GM19463 (cell line): ENCODE measurements around the gene ZNHIT2.
"Not testable (repeated sequence)": the region's sequence is repeated elsewhere in the genome, so short reads cannot be mapped to it uniquely, and the experiment has no call there.

Source experiments
- ATAC-seq: cut with Tn5 transposase; IDR thresholded peaks from one replicate; pipeline ENCODE4 v1.9.1; 2021; ENCODE audit warnings: mild to moderate bottlenecking, moderate library complexity; ENCODE audit not compliant: unreplicated experiment

Gene ZNHIT2

DNA sequence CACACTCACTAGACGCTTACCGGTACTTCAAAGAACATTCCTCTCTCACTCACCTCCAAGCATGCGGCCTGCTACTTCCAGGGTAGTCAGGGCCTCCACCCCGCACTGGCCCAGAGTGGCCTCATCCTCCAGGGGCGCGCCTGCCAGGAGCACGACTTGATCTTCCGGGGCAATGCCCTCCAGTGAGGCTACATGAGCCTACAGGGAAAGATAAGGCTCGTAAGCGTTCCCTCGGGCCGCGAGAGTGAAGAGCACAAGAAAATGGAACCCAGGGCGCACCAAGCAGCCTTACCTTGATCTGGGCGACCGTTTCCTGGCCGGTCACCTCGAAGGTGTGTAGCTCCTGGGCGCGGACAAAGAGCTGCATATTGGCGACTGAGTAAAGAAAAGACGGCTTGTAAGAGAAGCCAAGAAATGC, 4.0 kb upstream of the ZNHIT2 start:
- ATAC-seq, result no peak

DNA sequence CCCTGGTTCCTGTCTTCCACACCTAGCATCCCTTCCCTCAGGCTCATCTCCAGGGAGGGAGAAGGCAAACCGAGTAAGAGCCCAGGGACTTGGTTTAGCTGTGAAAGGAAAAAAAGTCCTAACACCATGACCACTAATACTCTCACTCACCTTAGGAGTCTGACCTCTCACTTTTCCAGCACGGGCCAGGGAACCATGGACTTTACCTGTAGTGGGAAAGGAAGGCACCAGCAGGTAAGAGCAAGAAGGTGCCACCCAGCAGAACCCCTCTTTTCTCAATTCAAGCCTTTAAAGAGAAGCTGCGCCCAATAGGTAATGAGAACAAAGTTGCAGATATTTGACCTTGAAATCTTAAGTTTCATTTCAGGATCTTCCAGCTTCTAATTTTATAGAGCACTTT, 3.3 kb upstream of the ZNHIT2 start:
- ATAC-seq, result no peak

GRCh38 chr11:65119670-65119995, 2.1 kb upstream of the ZNHIT2 start:
- ATAC-seq, result no peak

DNA sequence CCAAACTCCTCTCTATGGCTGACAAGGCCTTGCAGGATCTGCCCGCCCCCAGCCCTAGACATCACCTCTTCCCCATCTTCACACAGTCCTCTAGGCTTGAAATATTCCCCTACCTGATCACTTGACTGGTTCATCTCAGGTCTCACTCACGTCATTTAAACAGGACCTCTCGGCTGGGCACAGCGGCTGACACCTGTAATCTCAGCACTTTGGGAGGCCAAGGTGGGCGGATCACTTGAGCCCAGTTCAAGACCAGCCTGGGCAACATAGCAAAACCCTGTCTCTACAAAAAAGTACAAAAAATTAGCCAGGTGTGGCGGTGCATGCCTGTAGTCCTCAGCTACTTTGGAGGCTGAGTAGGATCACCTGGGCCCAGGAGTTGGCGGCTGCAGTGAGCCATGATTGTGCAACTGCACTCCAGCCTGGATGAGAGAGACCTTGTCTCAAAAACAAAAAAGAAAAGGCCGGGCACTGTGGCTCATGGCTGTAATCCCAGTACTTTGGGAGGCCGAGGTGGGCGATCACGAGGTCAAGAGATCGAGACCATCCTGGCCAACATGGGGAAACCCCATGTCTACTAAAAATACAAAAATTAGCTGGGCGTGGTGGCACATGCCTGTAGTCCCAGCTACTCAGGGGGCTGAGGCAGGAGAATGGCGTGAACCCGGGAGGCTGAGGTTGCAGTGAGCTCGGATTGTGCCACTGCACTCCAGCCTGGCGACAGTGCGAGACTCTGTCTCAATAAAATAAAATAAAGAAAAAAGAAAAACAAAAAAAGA, 1.6 kb upstream of the ZNHIT2 start:
- not testable (repeated sequence) for ATAC-seq

- no peak for ATAC-seq
These were observed 766 bp upstream of the ZNHIT2 start for GRCh38 chr11:65118097-65118837.

- no peak for ATAC-seq
These were observed 913 bp downstream of the ZNHIT2 start for GRCh38 chr11:65116370-65117205.

DNA sequence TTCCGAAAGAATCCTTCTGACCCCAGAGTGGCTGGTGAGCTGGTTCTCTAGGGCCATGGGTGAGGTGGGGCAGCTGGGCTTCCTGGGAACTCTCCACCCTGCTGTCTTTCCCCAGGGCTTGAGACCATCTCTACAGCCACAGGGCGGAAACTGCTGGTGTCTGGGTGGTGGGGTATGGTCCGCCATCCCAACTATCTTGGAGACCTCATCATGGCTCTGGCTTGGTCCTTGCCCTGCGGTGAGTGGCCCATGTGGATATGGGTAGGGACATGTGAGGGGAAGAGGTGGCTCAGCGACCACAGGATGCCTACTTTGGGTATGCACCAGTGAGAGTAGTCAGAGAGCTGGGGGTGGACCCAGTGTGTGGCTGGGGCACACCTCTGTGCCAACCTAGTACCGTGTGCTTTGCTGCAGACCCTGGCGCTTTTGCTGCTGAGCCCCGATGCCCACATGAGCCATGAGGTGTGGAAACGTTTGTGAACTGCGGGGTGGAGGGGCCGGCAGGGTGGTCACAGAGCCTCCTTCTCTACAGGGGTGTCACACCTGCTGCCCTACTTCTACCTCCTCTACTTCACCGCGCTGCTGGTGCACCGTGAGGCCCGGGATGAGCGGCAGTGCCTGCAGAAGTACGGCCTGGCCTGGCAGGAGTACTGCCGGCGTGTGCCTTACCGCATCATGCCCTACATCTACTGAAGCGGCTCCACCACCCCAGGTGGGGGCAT, 2.0 kb downstream of the ZNHIT2 start:
- no peak for ATAC-seq

- no peak for ATAC-seq
These were observed 2.8 kb downstream of the ZNHIT2 start for GRCh38 chr11:65114538-65115171.

- no peak for ATAC-seq
These were observed 3.7 kb downstream of the ZNHIT2 start for GRCh38 chr11:65113839-65114238.

DNA sequence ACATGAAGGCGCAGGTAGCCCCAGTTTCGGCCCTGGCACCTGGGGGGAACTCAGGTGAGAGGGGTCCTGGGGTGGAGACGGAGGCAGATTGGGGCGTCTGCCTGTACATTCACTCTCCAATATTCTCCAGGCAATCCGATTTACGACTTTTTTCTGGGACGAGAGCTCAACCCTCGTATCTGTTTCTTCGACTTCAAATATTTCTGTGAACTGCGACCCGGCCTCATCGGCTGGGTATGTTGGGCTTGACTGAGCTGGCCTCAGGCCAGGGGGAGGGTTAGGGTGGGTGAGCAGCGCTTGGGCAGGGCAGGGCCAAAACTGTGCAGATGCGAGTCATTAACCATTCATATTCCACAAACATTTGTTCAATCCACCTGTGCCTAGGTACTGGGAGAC, 4.1 kb downstream of the ZNHIT2 start:
- no peak for ATAC-seq

DNA sequence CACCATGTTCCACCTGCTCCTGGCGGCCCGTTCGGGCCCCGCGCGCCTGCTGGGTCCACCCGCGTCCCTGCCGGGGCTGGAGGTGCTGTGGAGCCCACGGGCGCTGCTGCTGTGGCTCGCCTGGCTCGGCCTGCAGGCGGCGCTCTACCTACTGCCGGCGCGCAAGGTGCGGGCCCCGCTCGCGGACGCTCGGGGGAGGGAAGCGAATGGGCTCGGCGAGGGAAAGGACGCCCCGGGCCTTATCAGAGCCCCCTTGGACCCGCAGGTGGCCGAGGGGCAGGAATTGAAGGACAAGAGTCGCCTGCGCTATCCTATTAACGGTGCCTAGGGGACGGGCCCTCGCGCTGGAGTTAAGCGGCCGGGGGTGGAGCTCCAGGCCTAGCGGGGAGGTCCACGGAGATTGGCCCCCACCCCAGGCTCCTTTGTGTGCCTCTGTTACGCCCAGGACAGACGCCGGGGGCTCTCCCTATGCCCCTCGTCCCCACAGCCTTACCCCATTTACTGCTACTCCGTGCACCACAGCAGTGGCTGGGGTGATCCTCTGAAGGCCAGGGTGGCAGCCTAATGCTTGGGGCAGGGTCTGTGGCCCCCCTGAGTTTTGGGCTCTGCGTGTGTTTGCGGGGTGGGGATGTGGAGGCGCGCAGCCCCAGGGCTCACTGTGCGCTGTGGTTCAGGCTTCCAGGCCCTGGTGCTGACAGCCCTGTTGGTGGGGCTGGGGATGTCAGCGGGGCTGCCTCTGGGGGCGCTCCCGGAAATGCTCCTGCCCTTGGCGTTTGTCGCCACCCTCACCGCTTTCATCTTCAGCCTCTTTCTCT, 4.7 kb downstream of the ZNHIT2 start:
- peak; percentile 33 for ATAC-seq

GRCh38 chr11:65111744-65112545, 5.6 kb downstream of the ZNHIT2 start, which contains the start of gene TM7SF2:
Gene TM7SF2 (plus strand): TSS chr11:65111872. CDS start chr11:65112016, 144 bp downstream.
- ATAC-seq, result peak; percentile 85

GRCh38 chr11:65111159-65111743, 6.2 kb downstream of the ZNHIT2 start:
- ATAC-seq, result no peak

DNA sequence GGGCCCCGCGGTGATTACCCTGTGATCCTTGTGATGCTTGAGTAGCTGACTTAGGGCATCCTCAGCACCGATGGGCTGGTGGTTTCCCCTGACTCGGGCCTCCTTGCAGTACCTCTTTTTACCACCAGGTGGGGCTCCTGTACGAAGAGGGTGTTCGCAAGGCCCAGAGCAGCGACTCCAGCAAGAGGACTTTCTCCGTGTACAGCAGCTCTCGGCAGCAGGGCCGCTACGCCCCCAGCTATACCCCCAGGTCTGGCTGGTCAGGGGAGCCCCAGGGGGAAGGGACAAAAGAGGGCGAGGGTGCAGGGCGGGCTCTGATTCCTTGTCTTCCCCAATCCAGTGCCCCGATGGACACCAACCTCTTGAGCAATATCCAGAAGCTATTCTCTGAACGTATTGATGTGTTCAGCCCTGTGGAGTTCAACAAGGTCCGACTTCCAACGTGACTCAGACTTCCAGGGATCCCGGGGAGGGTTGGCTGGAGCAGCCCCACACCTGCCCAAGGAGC, 7.1 kb downstream of the ZNHIT2 start:
- ATAC-seq, result no peak

DNA sequence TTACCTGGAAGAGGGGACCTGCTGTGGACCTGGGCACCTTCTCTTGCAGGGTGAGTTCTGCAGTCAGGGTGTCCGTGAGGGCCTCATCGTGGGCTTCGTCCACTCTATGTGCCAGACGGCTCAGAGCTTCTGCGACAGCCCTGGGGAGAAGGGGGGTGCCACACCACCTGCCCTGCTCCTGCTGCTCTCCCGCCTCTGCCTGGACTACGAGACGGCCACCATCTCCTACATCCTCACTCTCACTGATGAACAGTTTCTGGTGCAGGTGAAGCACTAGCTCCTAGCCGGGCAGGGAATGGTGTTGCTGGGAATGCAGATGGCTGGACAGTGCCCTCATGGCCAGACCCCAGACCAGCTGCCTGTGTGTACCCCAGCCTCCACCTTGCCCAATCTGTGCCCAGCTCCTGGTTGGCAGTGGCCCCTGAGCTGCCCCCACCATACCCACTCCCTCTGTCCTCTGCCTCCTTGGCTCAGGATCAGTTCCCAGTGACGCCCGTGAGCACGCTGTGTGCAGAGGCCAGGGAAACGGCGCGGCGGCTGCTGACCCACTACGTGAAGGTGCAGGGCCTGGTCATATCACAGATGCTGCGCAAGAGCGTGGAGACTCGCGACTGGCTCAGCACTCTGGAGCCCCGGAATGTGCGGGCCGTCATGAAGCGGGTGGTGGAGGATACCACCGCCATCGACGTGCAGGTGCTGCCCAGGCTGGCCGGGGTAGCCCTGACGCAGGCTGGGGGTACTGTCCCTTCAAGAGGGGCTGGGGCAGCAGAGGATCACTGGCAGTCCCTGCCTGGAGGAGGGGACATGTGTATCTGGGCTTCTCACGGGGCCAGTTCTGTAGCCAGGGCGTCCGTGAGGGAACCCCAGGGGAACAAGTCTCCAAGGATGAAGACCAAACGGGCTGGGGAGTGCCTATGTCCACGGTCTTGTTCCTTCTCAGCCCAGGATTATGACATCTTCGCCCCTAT, 8.0 kb downstream of the ZNHIT2 start:
- ATAC-seq, result no peak

DNA sequence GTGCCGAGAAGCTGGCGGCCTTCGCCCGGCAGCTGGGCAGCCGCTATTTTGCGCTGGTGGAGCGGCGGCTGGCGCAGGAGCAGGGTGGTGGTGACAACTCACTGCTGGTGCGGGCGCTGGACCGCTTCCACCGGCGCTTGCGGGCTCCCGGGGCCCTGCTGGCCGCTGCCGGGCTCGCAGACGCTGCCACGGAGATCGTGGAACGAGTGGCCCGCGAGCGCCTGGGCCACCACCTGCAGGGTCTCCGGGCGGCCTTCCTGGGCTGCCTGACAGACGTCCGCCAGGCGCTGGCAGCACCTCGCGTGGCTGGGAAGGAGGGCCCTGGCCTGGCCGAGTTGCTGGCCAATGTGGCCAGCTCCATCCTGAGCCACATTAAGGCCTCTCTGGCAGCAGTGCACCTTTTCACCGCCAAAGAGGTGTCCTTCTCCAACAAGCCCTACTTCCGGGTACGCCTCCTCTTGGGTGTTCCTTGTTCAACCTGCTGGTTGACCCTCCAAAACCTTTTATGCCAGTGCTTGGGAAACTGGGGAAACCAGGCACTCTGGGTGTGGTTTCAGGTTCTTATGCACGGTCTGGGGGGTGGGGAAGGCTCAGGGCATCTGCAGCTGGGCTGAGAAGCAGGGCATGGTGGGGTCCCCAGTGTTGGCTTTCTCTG, 8.9 kb downstream of the ZNHIT2 start:
- no peak for ATAC-seq
